ENCODE results near the gene SPSB3. TPM values are rescaled to one million over a fixed set of nuclear protein-coding genes. Genes with fewer than 3 reads are reported as not detected.

SPSB3 gene
- total and polyA plus RNA-seq, 2 donors (not counting 1 experiment from before 2014, with no cell fraction given), result 9.6 to 32.7 TPM

GRCh38 chr16:1762196-1762878 lies 20.0 kb downstream of the SPSB3 start:
- no peak overlapping the region for H3K9ac ChIP-seq (ENCODE audit: insufficient read depth, low read length)
- H3K79me2 ChIP-seq (ENCODE audit: control insufficient read depth, insufficient read depth, low read length), result no peaks in the 10 kb centered on the region
- DNase-seq (ENCODE audit: low read depth in 2 of 2), result no peak
- no peaks in the 10 kb centered on the region for H3K9me3 ChIP-seq (ENCODE audit: control insufficient read depth, insufficient read depth, low read depth, low read length)
- no peaks in the 10 kb centered on the region for H3K4me1 ChIP-seq (ENCODE audit: control insufficient read depth, extremely low read depth, insufficient read depth, low read length)
- no peaks in the 10 kb centered on the region for H4K20me1 ChIP-seq (ENCODE audit: control insufficient read depth, extremely low read depth, insufficient read depth, low read length)
- no peak overlapping the region for H3K27ac ChIP-seq (ENCODE audit: insufficient read depth, low read length)
- H3K36me3 ChIP-seq (ENCODE audit: control insufficient read depth, insufficient read depth, low read length), result peaks cover 41% of the 10 kb centered on the region
- no peaks in the 10 kb centered on the region for H3K27me3 ChIP-seq (ENCODE audit: control insufficient read depth, insufficient read depth, low read length)
- no peak overlapping the region for H2AFZ ChIP-seq (ENCODE audit: low read length)
- TF ChIP-seq CTCF (conservative IDR thresholded peaks at IDR 0.05 in 1 of 2, IDR thresholded peaks at IDR 0.05 in 1 of 2; ENCODE audit: low read depth in 1 of 2, low read length in 2 of 2), result no peak
- no peak for TF ChIP-seq EZH2 (IDR thresholded peaks at IDR 0.05; ENCODE audit: low read length, missing control alignments)
- no peak overlapping the region for H3K4me2 ChIP-seq (ENCODE audit: extremely low read depth, insufficient read depth, low read length)
- H3K4me3 ChIP-seq (replicated peaks in 1 of 4; ENCODE audit: control extremely low read depth in 1 of 4, insufficient read depth in 1 of 4, low read depth in 3 of 4, low read length in 4 of 4), result no peak overlapping the region

- no peak overlapping the region for H3K4me3 ChIP-seq (replicated peaks in 1 of 4; ENCODE audit: control extremely low read depth in 1 of 4, insufficient read depth in 1 of 4, low read depth in 3 of 4, low read length in 4 of 4)
- no peaks in the 10 kb centered on the region for H3K4me1 ChIP-seq (ENCODE audit: control insufficient read depth, extremely low read depth, insufficient read depth, low read length)
- DNase-seq (ENCODE audit: low read depth in 2 of 2), result no peak
- no peaks in the 10 kb centered on the region for H3K27me3 ChIP-seq (ENCODE audit: control insufficient read depth, insufficient read depth, low read length)
- H3K79me2 ChIP-seq (ENCODE audit: control insufficient read depth, insufficient read depth, low read length), result no peaks in the 10 kb centered on the region
- no peak overlapping the region for H3K27ac ChIP-seq (ENCODE audit: insufficient read depth, low read length)
- H4K20me1 ChIP-seq (ENCODE audit: control insufficient read depth, extremely low read depth, insufficient read depth, low read length), result no peaks in the 10 kb centered on the region
- no peak overlapping the region for H3K9ac ChIP-seq (ENCODE audit: insufficient read depth, low read length)
- peaks cover 41% of the 10 kb centered on the region for H3K36me3 ChIP-seq (ENCODE audit: control insufficient read depth, insufficient read depth, low read length)
- no peak for TF ChIP-seq EZH2 (IDR thresholded peaks at IDR 0.05; ENCODE audit: low read length, missing control alignments)
- no peak for TF ChIP-seq CTCF (conservative IDR thresholded peaks at IDR 0.05 in 1 of 2, IDR thresholded peaks at IDR 0.05 in 1 of 2; ENCODE audit: low read depth in 1 of 2, low read length in 2 of 2)
- no peak overlapping the region for H2AFZ ChIP-seq (ENCODE audit: low read length)
- no peak overlapping the region for H3K4me2 ChIP-seq (ENCODE audit: extremely low read depth, insufficient read depth, low read length)
- H3K9me3 ChIP-seq (ENCODE audit: control insufficient read depth, insufficient read depth, low read depth, low read length), result no peaks in the 10 kb centered on the region
Observed at GRCh38 chr16:1761751-1762150, 20.6 kb downstream of the SPSB3 start.

- Histone ChIP-seq H3K4me3 (replicated peaks in 1 of 4; ENCODE audit: control extremely low read depth in 1 of 4, insufficient read depth in 1 of 4, low read depth in 3 of 4, low read length in 4 of 4) (no peak overlapping the region), H3K36me3 (ENCODE audit: control insufficient read depth, insufficient read depth, low read length) (peaks cover 36% of the 10 kb centered on the region), H3K79me2 (ENCODE audit: control insufficient read depth, insufficient read depth, low read length) (no peaks in the 10 kb centered on the region), H3K27ac (ENCODE audit: insufficient read depth, low read length) (no peak overlapping the region), H3K4me1 (ENCODE audit: control insufficient read depth, extremely low read depth, insufficient read depth, low read length) (no peaks in the 10 kb centered on the region), H4K20me1 (ENCODE audit: control insufficient read depth, extremely low read depth, insufficient read depth, low read length) (no peaks in the 10 kb centered on the region), H3K27me3 (ENCODE audit: control insufficient read depth, insufficient read depth, low read length) (no peaks in the 10 kb centered on the region), H2AFZ (ENCODE audit: low read length) (no peak overlapping the region), H3K4me2 (ENCODE audit: extremely low read depth, insufficient read depth, low read length) (no peak overlapping the region), H3K9me3 (ENCODE audit: control insufficient read depth, insufficient read depth, low read depth, low read length) (no peaks in the 10 kb centered on the region), H3K9ac (ENCODE audit: insufficient read depth, low read length) (no peak overlapping the region)
- DNase-seq (ENCODE audit: low read depth in 2 of 2), result no peak
- TF ChIP-seq CTCF (conservative IDR thresholded peaks at IDR 0.05 in 1 of 2, IDR thresholded peaks at IDR 0.05 in 1 of 2; ENCODE audit: low read depth in 1 of 2, low read length in 2 of 2), result no peak
- TF ChIP-seq EZH2 (IDR thresholded peaks at IDR 0.05; ENCODE audit: low read length, missing control alignments), result no peak
Observed at GRCh38 chr16:1760911-1761310, 21.5 kb downstream of the SPSB3 start.

Measured in fibroblast of lung (primary cell).